GM19025 (cell line): ENCODE measurements around the gene INPP5A.

ENCODE experiments used
- ATAC-seq: cut with Tn5 transposase; IDR thresholded peaks from one replicate; pipeline ENCODE4 v1.9.1; 2021; ENCODE audit warnings: mild to moderate bottlenecking, low read depth, moderate library complexity; ENCODE audit not compliant: unreplicated experiment

INPP5A gene

DNA sequence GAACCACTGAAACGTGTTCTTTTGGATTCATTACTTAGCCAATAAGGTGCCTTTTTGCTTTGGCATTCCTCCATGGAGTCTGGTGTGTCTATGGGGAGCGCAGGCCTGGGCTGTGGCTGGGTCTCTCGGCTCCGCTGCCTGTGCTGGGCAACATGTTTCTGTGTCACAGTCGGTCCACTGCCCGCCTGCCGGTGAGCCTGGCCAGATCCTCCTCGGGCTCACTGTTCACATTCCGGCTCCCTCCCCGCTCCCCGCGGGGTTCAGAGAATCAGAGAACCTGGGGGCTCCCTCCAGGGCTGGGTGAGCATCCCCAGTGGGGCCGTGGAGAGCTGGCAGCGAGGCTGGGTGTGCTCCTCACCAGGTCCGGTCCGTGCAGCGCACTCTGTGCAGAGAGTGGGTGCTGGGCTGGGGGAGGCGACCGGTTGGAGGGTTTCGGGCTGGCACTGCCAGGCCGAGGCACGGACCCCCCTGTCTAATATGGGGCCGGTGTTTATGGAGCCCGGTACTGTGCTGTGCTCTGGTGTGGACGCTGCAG is 70.4 kb downstream of the INPP5A start:
- no peak for ATAC-seq

DNA sequence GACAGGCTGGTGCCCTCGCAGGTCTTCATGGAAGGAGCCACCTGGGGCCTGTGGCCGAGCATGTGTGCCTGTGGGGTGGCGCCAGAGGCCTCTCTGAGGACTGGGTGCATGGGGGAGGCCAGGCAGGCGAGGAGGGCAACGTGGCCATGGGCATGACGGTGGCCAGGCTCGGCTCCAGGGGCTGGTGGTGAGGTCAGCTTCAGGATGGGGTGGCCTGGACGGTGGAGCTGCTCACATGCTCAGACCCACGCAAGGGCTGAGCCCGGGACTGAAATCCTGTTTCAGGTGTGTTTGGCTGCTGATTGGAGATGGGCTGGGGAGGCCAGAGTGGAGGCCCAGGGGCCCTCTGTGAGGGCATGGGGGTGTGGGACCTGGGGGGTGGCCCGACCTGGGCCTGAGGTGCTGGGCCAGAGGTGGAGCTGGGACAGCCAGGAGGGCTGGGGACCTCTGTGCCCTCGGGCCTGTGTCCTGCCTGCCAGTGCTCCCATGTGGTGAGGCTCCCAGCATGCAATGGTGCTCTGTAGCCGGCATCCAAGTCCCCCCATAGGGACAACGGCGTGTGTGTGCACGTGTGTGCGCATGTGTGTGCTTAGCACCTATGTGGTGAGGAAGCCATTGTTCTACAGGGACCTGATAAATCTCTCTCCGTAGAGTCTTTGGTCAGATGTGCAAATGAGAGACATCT is 71.1 kb downstream of the INPP5A start:
- no peak for ATAC-seq

DNA sequence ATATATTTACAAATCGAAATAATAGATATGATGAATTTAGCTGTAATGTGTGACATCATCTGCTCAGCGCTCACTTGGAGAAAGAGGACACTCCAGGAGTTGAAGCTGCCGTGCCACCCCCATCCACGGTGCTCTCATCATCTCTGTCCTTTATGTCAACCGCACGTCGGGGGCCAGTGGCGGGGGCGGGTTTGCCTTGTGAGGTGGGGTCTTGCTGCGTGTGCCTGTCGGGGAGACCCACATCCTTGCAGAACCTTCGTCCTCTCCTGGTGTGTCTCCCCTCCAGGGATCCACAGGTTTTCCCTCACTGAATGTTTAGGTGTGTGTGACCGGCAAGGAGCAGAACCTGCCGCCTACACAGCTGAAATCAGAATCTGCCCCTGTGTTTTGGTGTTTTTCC is 71.6 kb downstream of the INPP5A start:
- no peak for ATAC-seq

DNA sequence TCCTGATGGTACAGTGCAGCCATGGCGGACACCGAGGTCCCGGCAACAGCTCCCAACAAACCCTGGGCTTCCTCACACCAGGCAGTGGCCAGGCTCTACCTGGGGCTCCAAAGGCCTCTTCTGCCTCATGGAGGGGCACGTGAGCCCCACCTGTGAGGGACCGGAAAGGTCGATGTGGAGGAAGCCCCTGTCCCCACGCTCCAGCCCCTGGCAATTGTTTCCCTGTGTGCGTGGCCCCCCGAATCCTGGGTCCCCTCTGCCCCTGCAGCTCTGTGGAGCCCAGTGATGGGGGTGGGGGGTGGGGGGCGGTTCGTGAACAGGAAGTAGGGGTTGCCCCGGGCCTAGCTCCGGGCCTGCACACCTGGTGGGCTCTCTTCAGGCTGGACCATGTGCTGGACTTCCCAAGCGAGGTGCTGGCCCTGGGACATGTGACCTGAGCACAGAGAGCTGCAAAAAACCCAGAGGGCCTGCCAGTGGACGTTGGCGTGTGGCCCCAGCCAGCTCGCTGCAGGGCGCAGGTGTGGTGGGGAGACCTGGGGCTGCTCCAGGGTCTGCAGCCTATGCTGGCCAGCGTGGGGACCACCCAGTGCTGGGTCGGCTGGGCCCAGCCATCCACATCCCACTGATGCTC is 72.6 kb downstream of the INPP5A start:
- no peak for ATAC-seq

DNA sequence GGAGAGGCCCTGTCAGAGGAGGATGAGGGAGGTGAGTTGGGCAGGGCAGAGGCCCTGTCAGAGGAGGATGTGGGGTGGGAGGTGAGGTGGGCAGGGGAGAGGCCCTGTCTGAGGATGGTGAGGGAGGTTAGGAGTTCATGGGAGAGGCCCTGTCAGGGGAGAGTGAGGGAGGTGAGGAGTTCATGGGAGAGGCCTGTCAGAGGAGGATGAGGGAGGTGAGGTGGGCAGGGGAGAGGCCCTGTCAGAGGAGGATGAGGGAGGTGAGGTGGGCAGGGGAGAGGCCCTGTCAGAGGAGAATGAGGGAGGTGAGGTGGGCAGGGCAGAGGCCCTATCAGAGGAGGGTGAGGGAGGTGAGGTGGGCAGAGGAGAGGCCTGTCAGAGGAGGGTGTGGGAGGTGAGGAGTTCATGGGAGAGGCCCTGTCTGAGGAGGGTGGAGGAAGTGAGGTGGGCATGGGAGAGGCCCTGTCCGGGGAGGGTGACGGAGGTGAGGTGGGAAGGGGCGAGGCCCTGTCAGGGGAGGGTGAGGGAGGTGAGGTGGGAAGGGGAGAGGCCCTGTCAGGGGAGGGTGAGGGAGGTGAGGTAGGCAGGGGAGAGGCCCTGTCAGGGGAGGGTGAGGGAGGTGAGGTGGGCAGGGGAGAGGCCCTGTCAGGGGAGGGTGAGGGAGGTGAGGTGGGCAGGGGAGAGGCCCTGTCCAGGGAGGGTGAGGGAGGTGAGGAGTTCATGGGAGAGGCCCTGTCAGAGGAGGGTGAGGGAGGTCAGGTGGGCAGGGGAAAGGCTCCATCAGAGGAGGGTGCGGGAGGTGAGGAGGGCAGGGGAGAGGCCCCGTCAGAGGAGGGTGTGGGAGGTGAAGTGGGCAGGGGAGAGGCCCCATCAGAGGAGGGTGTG is 73.7 kb downstream of the INPP5A start:
- no peak for ATAC-seq

DNA sequence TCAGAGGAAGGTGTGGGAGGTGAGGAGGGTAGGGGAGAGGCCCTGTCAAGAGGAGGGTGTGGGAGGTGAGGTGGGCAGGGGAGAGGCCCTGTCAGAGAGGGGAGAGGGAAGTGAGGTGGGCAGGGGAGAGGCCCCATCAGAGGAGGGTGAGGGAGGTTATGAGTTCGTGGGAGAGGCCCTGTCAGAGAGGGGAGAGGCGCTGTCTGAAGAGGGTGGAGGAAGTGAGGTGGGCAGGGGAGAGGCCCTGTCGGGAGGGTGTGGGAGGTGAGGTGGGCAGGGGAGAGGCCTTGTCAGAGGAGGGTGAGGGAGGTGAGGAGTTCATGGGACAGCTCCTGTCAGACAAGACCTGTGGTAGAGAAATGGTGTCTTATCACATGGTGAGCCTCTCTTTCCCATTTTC is 74.4 kb downstream of the INPP5A start:
- ATAC-seq = no peak

DNA sequence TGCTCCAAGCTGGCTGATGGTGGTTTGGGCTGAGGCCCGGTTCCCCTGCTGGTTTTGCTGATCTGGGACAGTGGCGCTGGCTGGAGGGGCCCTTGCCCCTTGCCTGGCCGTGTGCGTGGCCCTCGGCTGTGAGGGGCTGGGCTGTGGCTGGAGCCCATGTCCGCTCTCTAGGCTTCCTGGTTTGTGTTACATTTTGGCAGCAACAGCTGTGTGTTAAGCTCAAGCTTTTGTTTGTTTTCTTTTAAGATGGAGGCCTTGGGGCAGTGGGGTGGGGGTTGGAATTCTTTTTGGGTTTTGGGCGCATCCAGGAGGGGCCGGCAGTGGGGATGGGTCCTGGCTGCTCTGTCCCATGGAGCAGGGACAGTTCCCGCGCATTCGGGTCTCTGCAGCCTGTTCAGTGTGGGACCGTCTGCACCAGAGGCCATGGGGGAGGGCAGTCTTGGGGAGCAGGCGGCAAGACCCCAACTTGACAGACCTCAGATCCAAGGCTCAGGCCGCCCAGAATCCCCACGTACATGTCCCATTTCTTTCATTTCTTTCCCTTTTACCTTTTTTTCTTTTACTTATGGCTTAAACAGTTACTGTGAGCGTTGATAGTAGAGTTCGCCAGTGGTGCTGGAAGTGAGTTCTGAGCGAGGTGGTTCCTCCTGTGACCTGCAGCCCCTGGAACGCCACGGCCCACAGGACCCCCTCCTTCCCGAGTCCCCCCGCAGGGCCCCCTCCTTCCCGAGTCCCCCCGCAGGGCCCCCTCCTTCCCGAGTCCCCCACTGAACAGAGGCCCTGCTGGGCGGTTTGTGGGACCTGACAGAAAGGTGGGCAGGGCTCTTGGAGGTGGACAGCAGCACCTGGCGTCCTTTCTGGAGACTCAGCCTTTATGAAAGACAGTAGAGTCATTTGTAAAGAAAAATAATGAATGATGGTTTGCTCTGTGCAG is 75.3 kb downstream of the INPP5A start:
- no peak for ATAC-seq

- ATAC-seq = no peak
Measured at GRCh38 chr10:132613566-132614348, 76.2 kb downstream of the INPP5A start.

DNA sequence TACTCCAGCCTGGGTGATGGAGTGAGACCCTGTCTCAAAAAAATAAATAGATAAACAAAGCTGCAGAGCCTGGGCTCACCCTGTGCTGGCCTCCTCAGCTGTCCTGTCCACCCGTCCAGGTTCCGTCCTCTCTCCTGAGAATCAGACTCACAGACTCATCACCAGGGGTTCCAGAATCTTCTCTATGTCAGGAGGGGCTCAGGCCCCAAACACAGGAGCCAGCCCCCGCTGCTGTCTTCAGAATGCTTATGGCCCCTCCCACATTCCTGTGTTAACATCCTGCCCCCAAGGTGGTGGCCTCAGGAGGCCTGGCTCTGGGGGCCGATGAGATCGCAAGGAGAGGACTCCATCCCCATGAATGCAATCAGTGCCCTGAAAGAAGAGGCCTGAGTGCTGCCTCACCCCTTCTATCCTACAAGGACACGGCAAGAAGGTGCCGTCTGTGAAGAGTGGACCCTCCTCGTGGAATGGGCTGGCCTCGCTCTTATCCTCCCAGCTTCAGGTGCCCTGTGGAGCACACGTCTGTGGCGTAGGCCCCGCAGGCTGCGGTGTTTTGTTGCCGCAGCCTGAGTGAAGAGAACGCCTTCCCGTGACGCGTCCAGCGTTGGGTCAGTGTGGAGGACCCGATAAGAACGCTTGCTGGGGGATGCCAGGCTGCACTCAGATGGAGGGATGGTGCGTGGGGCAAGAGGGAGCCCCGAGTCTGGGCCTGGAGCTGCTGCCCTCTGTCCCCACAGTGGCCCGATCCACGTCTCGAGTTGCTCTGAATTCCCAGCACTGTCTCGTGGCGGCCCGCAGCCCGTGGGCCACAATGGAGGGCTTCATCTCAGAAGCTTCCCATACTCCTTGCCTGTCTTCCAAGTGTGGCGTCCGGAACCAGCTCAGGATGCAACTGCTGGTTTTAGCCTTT is 77.1 kb downstream of the INPP5A start:
- no peak for ATAC-seq

DNA sequence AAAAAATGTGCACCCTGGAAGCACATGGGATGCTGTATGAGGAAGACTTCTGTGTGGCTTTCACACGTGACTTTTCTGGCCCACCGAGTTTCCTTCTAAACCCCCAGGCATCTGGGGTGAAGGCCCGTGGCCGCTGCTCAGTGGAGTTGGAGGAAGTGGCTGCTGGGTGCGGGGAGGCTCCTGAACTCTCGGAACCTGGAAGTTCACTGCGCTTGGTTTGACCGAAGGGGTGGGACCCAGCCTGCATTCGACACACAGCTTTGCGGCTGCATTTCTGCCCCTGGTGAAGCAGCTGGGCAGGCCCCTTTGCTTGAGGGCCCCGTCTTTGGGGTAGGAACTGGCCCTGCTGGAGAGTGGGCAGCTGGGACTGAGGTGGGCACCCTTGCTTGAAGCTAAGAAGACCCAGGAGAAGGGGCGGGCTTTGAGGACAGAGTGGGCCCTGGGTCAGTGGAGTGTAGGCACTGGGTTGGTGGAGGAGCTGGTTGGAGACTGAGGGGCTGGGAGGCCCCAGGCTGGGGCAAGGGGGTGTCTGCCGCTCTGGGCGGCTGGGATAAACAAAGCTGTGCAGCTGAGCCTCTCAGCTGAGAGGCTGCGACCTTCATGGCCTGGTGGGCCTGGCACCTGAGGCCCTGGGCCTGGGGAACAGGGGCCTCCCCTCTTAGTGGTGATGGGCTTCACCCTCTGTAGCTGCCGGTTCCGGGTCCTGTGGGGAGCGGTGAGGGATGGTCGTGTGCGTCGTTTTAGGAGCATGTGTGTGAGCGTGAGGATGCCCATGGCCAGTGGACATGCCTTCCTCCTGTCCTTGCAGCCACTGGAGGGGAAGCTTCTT is 78.0 kb downstream of the INPP5A start:
- ATAC-seq = no peak

- no peak for ATAC-seq
Measured at GRCh38 chr10:132616170-132616995, 78.8 kb downstream of the INPP5A start.

GRCh38 chr10:132616996-132617736 is 79.6 kb downstream of the INPP5A start:
- no peak for ATAC-seq

- ATAC-seq = no peak
Measured at GRCh38 chr10:132617737-132618052, 80.1 kb downstream of the INPP5A start.

DNA sequence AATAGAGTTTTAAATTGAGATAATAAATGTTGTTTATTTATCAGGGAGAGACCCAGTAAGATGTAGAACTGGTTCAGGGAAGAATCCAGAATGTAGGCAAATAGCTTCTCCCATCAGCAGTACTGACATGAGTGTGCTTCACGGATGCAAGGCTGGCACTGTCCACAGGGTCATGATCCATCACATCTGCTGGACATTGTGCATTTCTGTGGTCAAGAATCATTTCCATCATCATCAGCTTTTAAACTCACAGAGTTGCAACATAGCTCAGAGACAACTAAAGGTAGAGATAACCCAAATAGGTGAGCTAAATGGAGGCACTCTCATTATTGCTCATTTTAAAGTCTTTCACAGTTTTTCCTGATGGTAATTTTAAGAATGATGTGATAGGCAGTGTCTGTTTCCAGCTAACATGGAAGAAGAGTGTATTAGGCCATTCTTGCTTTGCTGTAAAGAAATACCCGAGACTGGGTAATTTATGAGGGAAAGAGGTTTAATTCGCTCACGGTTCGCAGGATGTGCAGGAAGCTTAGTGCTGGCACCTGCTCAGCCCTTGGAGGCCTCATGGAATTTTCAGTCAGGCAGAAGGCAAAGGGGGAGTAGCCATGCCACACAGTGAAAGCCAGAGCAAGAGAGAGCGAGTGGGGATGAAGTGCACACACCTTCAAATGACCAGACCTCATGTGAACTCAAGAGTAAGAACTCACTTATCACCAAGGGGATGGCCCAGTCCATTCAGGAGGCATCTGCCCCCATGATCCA is 80.8 kb downstream of the INPP5A start:
- ATAC-seq = no peak

- ATAC-seq = no peak
Measured at GRCh38 chr10:132619927-132620326, 82.3 kb downstream of the INPP5A start.
